GM21529 (cell line): Measurements from ENCODE around the gene SAMD1.

ENCODE experiments used
- ATAC-seq: cut with Tn5 transposase; IDR thresholded peaks from one replicate; pipeline ENCODE4 v1.9.1; 2021; ENCODE audit not compliant: unreplicated experiment

Gene SAMD1

GRCh38 chr19:14089662-14090508 is 666 bp downstream of the SAMD1 start:
- ATAC-seq = no peak

GRCh38 chr19:14089412-14089661 is 1.2 kb downstream of the SAMD1 start:
- no peak for ATAC-seq

GRCh38 chr19:14088634-14089411 is 1.7 kb downstream of the SAMD1 start:
- ATAC-seq = no peak

GRCh38 chr19:14086098-14086497 is 4.5 kb downstream of the SAMD1 start:
- no peak for ATAC-seq

- ATAC-seq = no peak
Measured at GRCh38 chr19:14085309-14085995, 5.1 kb downstream of the SAMD1 start, which contains the start of gene C19orf67. C19orf67 (minus strand) TSS chr19:14085783; CDS start chr19:14085627, 156 bp downstream.

- no peak for ATAC-seq
Measured at GRCh38 chr19:14082675-14082960, 7.9 kb downstream of the SAMD1 start.

- peak; percentile 18 for ATAC-seq
Measured at GRCh38 chr19:14081797-14082674, 8.5 kb downstream of the SAMD1 start.

- ATAC-seq = peak; percentile 74
Measured at GRCh38 chr19:14080887-14081796, 9.4 kb downstream of the SAMD1 start.

- ATAC-seq = no peak
Measured at GRCh38 chr19:14078411-14078810, 12.1 kb downstream of the SAMD1 start.

- peak; percentile 5 for ATAC-seq
Measured at GRCh38 chr19:14073925-14074838, 16.4 kb downstream of the SAMD1 start.

- ATAC-seq = peak; percentile 37
Measured at GRCh38 chr19:14073261-14073924, 17.2 kb downstream of the SAMD1 start.

- ATAC-seq = peak; percentile 15
Measured at GRCh38 chr19:14072535-14073260, 17.9 kb downstream of the SAMD1 start, which contains the start of gene MISP3. MISP3 (plus strand) TSS chr19:14072786; CDS start chr19:14073310, 524 bp downstream.

GRCh38 chr19:14070268-14071050 is 20.1 kb downstream of the SAMD1 start:
- ATAC-seq = no peak

GRCh38 chr19:14066134-14066533 is 24.4 kb downstream of the SAMD1 start:
- ATAC-seq = no peak

- ATAC-seq = no peak
Measured at GRCh38 chr19:14063105-14063504, 27.4 kb downstream of the SAMD1 start.

- ATAC-seq = no peak
Measured at GRCh38 chr19:14062558-14062855, 28.0 kb downstream of the SAMD1 start.
